Activated naive CD4-positive, alpha-beta T cell treated with Interleukin-2 at 50 U/mL for 16 hours (primary cell): ENCODE measurements around the gene FKBP7.
"Not testable (repeated sequence)": the region's sequence is repeated elsewhere in the genome, so short reads cannot be mapped to it uniquely, and the experiment has no call there.

ENCODE experiments used
- DNase-seq: peaks from one replicate; pipeline ENCODE4 v3.0.0-alpha.2; 2020

Gene FKBP7

GRCh38 chr2:178484245-178485041, 6.0 kb upstream of the FKBP7 start:
- DNase-seq: no peak

- no peak for DNase-seq
Observed at GRCh38 chr2:178482437-178482836, 4.0 kb upstream of the FKBP7 start.

GRCh38 chr2:178480227-178481181, 2.1 kb upstream of the FKBP7 start, which contains the start of gene PLEKHA3:
TSS of gene PLEKHA3 (plus strand) at chr2:178480457. CDS start at chr2:178480870, 413 bp downstream.
- peak; percentile 77 for DNase-seq

- DNase-seq: no peak
Observed at GRCh38 chr2:178479758-178480226, 1.4 kb upstream of the FKBP7 start.

GRCh38 chr2:178479275-178479616, 846 bp upstream of the FKBP7 start:
- DNase-seq: no peak

GRCh38 chr2:178478130-178478438, 316 bp downstream of the FKBP7 start:
- DNase-seq: no peak

GRCh38 chr2:178477443-178478129, 814 bp downstream of the FKBP7 start:
- no peak for DNase-seq

- no peak for DNase-seq
Observed at GRCh38 chr2:178476477-178476876, 1.9 kb downstream of the FKBP7 start.

GRCh38 chr2:178474560-178474959, 3.8 kb downstream of the FKBP7 start:
- no peak for DNase-seq

GRCh38 chr2:178473931-178474330, 4.5 kb downstream of the FKBP7 start:
- no peak for DNase-seq

GRCh38 chr2:178473373-178473772, 5.0 kb downstream of the FKBP7 start:
- no peak for DNase-seq

- DNase-seq: not testable (repeated sequence)
Observed at GRCh38 chr2:178471313-178471712, 7.1 kb downstream of the FKBP7 start.

- DNase-seq: no peak
Observed at GRCh38 chr2:178469219-178469849, 9.1 kb downstream of the FKBP7 start.

GRCh38 chr2:178457390-178457886, 21.0 kb downstream of the FKBP7 start:
- DNase-seq: no peak

GRCh38 chr2:178455947-178456346, 22.5 kb downstream of the FKBP7 start:
- DNase-seq: no peak

- DNase-seq: no peak
Observed at GRCh38 chr2:178452870-178453269, 25.5 kb downstream of the FKBP7 start.

- DNase-seq: no peak
Observed at GRCh38 chr2:178452334-178452733, 26.1 kb downstream of the FKBP7 start.

GRCh38 chr2:178450774-178451525, 27.4 kb downstream of the FKBP7 start, which contains the start of the genes PJVK and PRKRA:
TSS of gene PJVK (plus strand) at chr2:178451378. CDS start at chr2:178453410, 2,032 bp downstream.
TSS of gene PRKRA (minus strand) at chr2:178451175. CDS start at chr2:178451030, 145 bp downstream.
- peak; percentile 96 for DNase-seq

GRCh38 chr2:178450524-178450773, 28.0 kb downstream of the FKBP7 start:
- DNase-seq: no peak

- no peak for DNase-seq
Observed at GRCh38 chr2:178449700-178450523, 28.5 kb downstream of the FKBP7 start.
